Dermis blood vessel endothelial cell (primary cell): Measurements from ENCODE around the gene TRIM68. TPM values are rescaled to one million over a fixed set of nuclear protein-coding genes. Genes with fewer than 3 reads are reported as not detected.

Source experiments
- DNase-seq: peaks from one replicate; pipeline ENCODE4 v3.0.0; 2010
- total RNA-seq: library from RNA; depleted of rRNA; stranded (reverse); fragments of >200 nt; gene quantifications from 2 replicates; pipeline ENCODE4 v1.2.3, GENCODE V29; 2014

The TRIM68 gene
- total RNA-seq, 1 donor from 2014 or later, result 13.1 TPM

DNA sequence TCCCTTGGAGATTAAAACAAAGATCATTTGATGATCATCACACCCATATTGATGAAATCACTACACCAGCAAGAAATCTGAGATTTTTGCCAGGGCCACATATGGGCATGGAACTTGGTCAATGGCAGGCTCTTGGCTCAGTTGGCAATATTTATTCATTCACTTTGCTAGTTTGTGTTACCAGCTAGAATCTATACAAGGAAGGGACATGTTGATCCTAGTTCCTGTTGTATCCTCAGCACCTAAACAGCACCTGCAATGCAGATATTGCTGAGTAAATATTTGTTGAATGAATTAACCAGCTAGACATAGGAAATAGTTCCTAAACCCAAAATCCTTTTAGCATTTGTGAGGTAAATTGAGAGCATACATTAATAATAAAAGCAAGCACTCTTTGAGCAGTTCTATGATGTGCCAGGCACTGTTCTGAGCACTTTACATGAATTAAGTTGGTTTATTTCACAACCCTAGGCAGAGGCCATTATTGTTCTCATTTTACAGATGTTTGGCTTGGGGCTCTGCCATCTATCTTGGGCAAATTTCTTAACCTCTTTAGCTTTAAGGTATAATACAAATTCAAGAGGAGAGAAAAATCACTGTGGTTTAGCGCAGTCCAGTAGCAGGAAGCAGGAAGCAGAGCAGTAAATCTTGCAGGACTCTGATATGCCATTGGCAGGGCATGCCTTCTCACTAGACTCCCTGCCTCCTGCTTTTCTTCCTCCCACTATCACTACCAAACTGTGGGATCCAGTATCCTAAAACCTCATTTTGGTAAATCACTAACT lies 1.6 kb downstream of the TRIM68 start:
- peak; percentile 19 for DNase-seq

DNA sequence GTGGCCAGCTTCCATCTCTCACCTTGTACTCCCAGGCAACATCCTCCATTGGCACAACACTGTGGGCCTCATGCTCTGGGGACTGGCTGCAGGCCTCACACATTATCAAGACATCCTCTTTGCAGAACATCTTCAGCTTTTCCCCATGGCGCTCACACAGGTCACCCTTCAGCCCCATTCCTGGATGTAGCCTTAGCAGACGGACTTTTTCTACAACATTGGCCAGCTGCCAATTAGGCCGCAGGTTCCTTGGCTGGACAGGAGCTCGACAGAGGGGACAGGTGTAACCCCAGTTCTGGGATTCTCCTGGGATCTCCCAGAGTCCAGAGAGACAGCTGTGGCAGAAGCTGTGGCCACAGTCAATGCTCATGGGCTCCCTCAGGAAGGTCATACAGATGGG lies 3.0 kb downstream of the TRIM68 start:
- DNase-seq, result no peak

DNA sequence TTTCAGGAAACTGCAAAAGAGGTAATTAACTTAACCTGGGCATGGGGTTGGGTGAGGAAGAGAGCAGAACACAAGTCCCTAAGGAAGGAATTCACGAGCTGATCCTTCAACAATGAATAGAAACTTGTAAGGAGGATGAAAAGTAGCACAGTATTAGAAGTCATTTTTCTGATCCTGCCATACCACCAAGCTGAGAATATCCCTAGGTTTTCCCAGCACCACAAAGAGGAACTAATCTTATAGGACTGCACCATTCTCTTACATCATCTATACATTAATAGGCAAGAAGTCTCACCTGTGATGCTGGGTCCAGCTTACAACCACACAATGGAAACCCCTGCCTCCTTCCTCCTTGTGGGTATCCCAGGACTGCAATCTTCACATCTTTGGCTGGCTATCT lies 14.3 kb downstream of the TRIM68 start, which contains the start of gene OR52I1:
Gene OR52I1, plus strand, starts transcription at position 301 of the 400 bp plus-strand sequence. Its CDS starts 0 bp downstream, at position 301.
- DNase-seq, result no peak

DNA sequence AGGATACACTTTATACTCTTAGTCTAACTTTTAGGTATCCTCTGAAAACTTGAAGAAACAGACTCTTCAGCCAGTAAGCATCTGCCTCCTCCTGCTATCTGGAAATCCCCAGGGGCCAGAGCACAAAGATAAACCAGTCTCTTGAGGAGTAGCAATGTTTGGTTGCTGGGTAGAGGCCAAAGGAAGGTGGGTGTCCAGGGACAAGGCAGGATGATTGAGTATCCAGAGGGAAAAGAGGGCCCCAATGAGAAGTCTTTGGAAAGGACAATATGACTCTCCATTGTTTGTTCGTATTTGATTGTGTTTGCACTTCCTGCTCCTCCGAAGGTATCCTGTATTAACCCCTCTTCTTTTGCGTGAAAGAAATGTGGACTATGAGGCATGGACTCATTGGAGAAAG lies 19.0 kb downstream of the TRIM68 start:
- DNase-seq, result no peak

DNA sequence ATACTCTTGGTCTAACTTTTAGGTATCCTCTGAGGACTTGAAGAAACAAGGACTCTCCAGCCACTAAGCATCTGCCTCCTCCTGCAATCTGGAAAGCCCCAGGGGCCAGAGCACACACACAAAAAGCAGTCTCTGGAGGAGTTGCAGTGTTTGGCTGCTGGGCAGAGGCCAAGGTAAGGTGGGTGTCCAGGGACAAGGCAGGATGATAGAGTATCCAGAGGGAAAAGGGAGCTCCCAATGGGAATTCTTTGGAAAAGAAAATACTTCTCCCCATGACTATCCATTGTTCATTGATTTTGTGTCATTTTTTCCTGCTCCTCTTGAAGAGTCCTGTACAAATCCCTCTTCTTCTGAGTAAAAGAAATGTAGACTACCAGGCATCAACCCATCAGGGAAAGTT lies 26.6 kb downstream of the TRIM68 start, which contains the start of gene OR52I2:
Gene OR52I2, plus strand, starts transcription at position 301 of the 400 bp plus-strand sequence.
- DNase-seq, result no peak

DNA sequence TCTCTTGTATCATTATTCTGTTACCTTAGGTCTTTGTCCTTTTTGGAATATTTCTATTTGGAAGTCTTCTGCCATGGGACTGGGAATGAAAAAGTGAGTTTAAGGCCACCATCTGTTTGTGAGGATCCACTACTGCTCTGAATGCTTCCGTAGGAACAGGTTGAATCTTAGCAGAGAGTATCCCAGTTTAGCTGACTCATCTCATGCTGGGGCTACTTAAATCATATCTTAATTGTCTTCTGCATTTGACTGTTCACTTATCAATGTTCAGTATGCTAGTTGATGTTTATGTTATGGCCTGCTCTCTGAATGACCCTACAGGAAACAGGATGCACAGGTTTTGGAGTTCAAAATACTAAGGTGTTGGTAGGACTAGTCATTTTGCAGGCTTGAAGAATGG lies 27.9 kb downstream of the TRIM68 start:
- no peak for DNase-seq

DNA sequence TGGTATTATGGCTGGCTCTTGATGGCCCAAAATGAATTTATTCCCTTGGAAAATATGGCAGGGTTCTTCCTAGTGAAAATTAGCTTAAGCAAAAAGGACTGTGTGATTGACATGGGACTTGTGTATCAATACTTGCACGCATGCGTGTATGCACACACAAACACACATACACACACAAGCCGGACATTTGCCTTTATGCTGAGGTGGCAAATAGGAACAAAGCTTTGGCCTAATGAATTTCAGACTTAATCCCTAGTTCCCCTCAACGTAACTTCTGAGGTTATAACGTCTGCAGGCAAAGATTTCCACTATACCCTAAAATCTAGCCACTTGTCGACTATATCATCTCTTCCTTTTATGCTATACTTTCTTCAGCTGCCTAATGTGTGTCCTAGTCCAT lies 29.4 kb downstream of the TRIM68 start:
- no peak for DNase-seq

DNA sequence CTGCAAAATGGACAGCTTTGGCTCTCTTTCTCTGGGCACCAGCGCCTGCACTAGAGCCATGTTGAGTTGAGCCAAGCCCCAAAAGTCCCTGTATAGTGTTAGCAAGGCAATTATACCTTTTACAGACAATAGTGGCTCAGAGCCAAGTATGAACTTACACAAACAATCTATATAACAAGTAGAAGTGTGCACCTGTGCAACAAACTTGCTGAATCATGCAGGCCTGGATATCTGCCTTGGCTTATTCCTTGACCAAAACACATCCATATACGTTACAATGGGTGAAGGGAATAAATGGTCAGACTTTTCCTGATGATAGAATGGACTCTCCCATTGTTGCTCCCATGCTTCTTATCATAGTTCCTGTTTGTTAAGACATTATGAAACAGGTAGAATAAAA lies 30.3 kb downstream of the TRIM68 start:
- no peak for DNase-seq

DNA sequence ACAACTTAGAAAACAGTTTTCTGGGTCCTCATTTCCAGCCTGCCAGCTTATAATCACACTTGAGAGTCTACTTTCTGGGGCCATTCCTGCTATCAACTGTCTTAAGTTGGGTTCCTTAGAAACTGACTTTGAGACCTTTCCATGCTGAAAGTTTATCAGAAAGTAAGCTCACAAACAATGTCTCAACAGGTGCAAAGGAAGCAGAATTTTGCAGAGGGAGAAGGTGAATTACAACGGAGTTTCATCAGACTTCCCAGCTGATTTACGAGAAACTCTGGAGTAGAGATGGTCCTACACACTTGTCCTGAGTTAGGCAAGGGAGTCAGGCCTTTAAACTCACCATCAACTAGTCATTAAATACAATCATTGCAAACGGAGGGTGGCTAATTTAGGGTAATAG lies 31.2 kb downstream of the TRIM68 start:
- no peak for DNase-seq

DNA sequence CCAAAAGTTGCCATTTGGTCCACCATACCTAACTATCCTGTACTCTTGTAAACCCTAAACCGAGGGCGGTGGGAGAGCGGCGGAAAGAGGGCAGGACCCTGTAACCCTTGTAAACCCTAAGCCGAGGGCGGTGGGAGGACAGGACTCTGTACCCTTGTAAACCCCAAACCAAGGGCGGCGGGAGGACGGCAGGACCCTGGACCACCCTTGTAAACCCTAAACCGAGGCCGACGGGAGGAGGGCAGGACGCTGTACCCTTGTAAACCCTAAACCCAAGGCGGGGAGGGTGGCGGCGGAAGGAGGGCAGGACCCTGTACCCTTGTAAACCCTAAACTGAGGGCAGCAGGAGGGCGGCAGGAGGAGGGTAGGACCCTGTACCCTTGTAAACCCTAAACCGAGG lies 39.0 kb downstream of the TRIM68 start:
- no peak for DNase-seq

DNA sequence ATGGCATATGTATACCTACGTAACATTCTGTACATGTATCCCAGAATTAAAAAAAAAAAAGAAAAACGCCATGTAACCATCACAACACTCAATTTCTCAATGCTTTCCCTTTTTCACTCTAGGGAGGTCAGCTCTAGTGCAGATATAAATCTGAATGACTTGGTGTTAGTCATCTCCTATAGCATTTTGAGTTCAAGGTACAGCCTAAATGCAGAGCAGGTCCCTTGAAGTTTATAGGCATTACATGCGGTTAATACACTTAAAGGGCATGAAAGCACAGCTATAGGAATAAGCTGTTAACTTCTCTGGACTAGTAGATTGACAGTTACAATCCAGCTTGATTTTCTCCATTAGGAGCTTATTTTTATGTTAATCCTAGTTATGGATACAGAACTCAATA lies 42.7 kb downstream of the TRIM68 start:
- no peak for DNase-seq

DNA sequence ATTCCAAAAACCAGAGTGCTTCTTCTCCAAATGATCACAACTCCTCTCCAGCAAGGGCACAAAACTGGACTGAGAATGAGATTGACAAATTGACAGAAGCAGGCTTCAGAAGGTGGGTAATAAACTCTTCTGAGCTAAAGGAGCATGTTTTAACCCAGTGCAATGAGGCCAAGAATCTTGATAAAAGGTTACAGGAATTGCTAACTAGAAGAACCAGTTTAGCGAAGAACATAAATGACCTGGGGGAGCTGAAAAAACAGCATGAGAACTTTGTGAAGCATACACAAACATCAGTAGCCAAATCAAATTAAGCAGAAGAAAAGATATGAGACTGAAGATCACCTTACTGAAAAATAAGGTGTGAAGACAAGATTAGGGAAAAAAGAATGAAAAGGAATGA lies 47.6 kb downstream of the TRIM68 start:
- no peak for DNase-seq

DNA sequence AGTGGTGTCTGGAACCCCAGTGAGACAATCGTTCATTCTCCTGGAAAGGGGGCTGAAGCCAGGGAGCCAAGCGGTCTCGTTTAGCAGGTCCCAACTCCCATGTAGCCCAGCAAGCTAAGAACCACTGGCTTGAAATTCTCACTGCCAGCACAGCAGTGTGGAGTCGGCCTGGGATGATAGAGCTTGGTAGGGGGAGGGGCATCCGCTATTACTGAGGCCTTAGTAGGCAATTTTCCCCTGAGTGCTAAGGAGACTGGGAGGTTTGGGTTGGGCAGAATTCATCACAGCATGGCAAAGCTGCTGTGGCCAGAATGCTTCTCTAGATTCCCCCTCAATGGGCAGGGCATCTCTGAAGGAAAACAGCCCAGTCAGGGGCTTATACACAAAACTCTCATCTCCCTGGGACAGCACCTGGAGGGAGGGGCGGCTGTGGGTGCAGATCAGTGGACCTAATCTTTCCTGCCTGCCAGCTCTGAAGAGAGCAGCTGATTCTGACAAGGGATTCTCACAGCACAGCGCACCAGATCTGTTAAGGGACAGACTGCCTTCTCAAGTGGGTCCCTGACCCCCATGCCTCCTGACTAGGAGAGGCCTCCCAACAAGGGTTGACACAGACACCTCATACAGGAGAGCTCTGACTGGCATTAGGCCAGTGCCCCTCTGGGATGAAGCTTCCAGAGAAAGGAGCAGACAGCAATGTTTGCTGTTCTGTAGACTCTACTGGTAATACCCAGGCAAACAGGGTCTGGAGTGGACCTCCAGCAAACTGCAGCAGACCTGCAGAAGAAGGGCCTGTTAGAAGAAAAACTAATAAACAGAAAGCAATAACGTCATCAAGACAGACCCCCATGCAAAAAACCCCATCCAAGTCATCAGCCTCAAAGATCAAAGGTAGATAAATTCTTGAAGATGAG lies 48.2 kb downstream of the TRIM68 start:
- no peak for DNase-seq

DNA sequence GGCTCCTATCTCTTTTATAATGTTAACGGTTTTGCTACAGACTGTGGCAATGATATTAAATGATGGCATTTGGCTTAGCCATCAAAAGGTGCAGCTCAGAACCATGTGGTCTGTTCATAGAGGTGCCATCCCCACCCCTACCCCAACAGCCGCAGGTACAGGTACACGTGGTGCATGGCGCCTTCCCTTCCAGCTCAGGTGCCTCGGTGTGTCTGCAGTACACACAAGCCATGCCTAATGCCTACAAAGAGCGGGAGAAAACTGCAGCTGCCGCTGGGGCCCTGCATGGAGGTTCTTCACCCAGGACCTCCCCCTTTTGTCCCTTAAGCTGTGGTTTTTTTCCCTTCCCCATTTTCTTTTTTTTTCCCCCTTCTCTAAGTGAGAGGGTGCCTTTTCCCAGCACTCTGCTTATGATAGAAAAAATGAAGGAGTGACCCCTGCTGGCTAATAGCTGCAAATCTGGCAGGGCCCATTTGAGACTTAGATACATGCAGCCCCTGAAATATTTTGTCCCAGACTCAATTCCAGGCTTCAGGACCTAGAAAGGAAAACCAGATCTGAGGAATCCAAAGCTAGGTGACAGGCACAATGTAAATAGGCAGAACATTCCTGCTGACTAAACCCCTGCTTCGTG lies 56.6 kb downstream of the TRIM68 start:
- DNase-seq, result peak; percentile 44

Other genes with a start within 250 kb of the TRIM68 start
- not detected in 2 replicates for gene OR52B4, start 239.8 kb downstream of the TRIM68 start, total RNA-seq
- 34.9 and 44.2 TPM in 2 replicates for gene TRIM21, start 214.5 kb downstream of the TRIM68 start, total RNA-seq
- not detected in 2 replicates for gene OR52K2, start 158.9 kb downstream of the TRIM68 start, total RNA-seq
- not detected in 2 replicates for gene OR52K1, start 125.6 kb downstream of the TRIM68 start, total RNA-seq
- not detected in 2 replicates for gene OR52M1, start 63.0 kb downstream of the TRIM68 start, total RNA-seq
- not detected in 2 replicates for gene OR52I2, start 26.5 kb downstream of the TRIM68 start, total RNA-seq
- not detected in 2 replicates for gene OR52I1, start 14.2 kb downstream of the TRIM68 start, total RNA-seq
- gene OR51D1, start 29.2 kb upstream of the TRIM68 start, total RNA-seq, result not detected in 2 replicates
- gene OR51E1, start 35.8 kb upstream of the TRIM68 start, total RNA-seq, result not detected in 2 replicates
- gene OR51E2, start 89.6 kb upstream of the TRIM68 start, total RNA-seq, result not detected in 2 replicates
- gene MMP26, start 96.6 kb upstream of the TRIM68 start, total RNA-seq, result not detected in 2 replicates
- gene OR51F1, start 161.7 kb upstream of the TRIM68 start, total RNA-seq, result not detected in 2 replicates
- not detected in 2 replicates for gene OR52R1, start 196.1 kb upstream of the TRIM68 start, total RNA-seq
- gene OR51F2, start 213.1 kb upstream of the TRIM68 start, total RNA-seq, result not detected in 2 replicates
- not detected in 2 replicates for gene OR51S1, start 241.0 kb upstream of the TRIM68 start, total RNA-seq